Body of pancreas (tissue), 4 donors: ENCODE measurements around the gene RABGAP1. TPM values are rescaled to one million over a fixed set of nuclear protein-coding genes. Genes with fewer than 3 reads are reported as not detected.

ENCODE experiments used
- ATAC-seq: fragments of 150-250 bp; one replicate; pipeline ENCODE4 v1.9.1; 2016
- DNase-seq, 4 donors: peaks; one replicate each; pipeline ENCODE4 v3.0.0-alpha.2; 2019
- H3K27ac ChIP-seq, 4 donors: fragments of 200-600 bp; sonication (generic); 1 replicate in 3 of 4; 2 replicates in 1 of 4; pipeline versions ENCODE4 v1.5.1 to v1.6.1; 2016 to 2019; ENCODE audit warnings: mild to moderate bottlenecking in 1 of 4, mixed read lengths in 1 of 4, moderate library complexity in 1 of 4
- H3K27me3 ChIP-seq, 2 donors: fragments of 200-600 bp; sonication (generic); one replicate each; pipeline ENCODE4 v1.6.0; 2016; ENCODE audit warnings: mild to moderate bottlenecking in 1 of 2
- H3K36me3 ChIP-seq, 2 donors: fragments of 200-600 bp; sonication (generic); replicated peaks in 1 of 2; 2 replicates each; pipeline ENCODE4 v1.5.1; 2016; ENCODE audit warnings: low read depth in 2 of 2; ENCODE audit not compliant: insufficient read depth in 1 of 2
- H3K4me1 ChIP-seq: fragments of 200-600 bp; sonication (generic); one replicate; pipeline ENCODE4 v1.6.0; 2016
- H3K4me3 ChIP-seq, 2 donors: fragments of 200-600 bp; sonication (generic); 1 replicate in 1 of 2; 2 replicates in 1 of 2; pipeline ENCODE4 v1.5.1; 2016 to 2019
- H3K9me3 ChIP-seq, 3 donors: fragments of 200-600 bp; sonication (generic); 1 replicate in 2 of 3; 2 replicates in 1 of 3; pipeline ENCODE4 v1.5.1; 2016
- CTCF ChIP-seq, 7 experiments: fragments of 450-650 bp in 4 of 7; fragments of 200-600 bp in 3 of 7; sonication (generic) in 3 of 7; IDR thresholded peaks; one replicate each; pipeline ENCODE4 v1.5.1; 2016 to 2019; ENCODE audit warnings: antibody characterized with exemption in 7 of 7
- POLR2A ChIP-seq, 3 donors: fragments of 450-650 bp; IDR thresholded peaks; one replicate each; pipeline ENCODE4 v1.6.1; 2016; ENCODE audit warnings: antibody characterized with exemption in 3 of 3, mild to moderate bottlenecking in 2 of 3
- WGBS, 2 donors: methylation state at CpG; one replicate each; pipeline ENCODE4 v1.1.5; 2017; 5-methylcytosine and 5-hydroxymethylcytosine counted together
- intact Hi-C: fragments of 100-400 bp; cut with DNase I; formaldehyde crosslinking; loops from one replicate; pipeline ENCODE4 v1.15.1; 2023
- total RNA-seq, 2 donors: library from RNA; depleted of rRNA; stranded (reverse); fragments of >200 nt; gene quantifications; one replicate each; pipeline ENCODE4 v1.1.0, GENCODE V29; 2016

Gene RABGAP1
- total RNA-seq, 2 donors from 2014 or later: 31.1 to 33.6 TPM

- Histone ChIP-seq H3K4me1 (no peaks in the 10 kb centered on the region), H3K4me3 (no peak overlapping the region), H3K36me3 (no peaks in the 10 kb centered on the region), H3K9me3 (no peaks in the 10 kb centered on the region), H3K27me3 (no peaks in the 10 kb centered on the region), H3K27ac (no peak overlapping the region)
- no peak for ATAC-seq
- 79 to 85% methylated on average over 7 of the region's 7 CpGs for WGBS, 2 donors
- intact Hi-C loops: no loop called here
- no peak for DNase-seq
- TF ChIP-seq CTCF (IDR thresholded peaks at IDR 0.05) (no peak), POLR2A (IDR thresholded peaks at IDR 0.05) (no peak)
Measured at GRCh38 chr9:123119566-123119965, 178.7 kb downstream of the RABGAP1 start.

GRCh38 chr9:123120131-123120530 is 179.3 kb downstream of the RABGAP1 start:
- intact Hi-C loops: no loop called here
- no peaks in the 10 kb centered on the region for H3K4me1 ChIP-seq

GRCh38 chr9:123120953-123121352 is 180.1 kb downstream of the RABGAP1 start:
- WGBS, 2 donors: 96 to 100% methylated on average over 1 of the region's 1 CpG
- intact Hi-C loops: no loop called here
- Histone ChIP-seq H3K4me3 (no peak overlapping the region), H3K27me3 (no peaks in the 10 kb centered on the region), H3K27ac (no peak overlapping the region), H3K4me1 (no peaks in the 10 kb centered on the region), H3K9me3 (no peaks in the 10 kb centered on the region), H3K36me3 (no peaks in the 10 kb centered on the region)
- DNase-seq (no peak), ATAC-seq (no peak)
- no peak for TF ChIP-seq POLR2A (IDR thresholded peaks at IDR 0.05)
- no peak for TF ChIP-seq CTCF (IDR thresholded peaks at IDR 0.05)

More at GRCh38 chr9:123120131-123120530, 179.3 kb downstream of the RABGAP1 start:
- ATAC-seq (no peak), DNase-seq (no peak)
- no peak overlapping the region for H3K27ac ChIP-seq
- no peaks in the 10 kb centered on the region for H3K27me3 ChIP-seq
- WGBS, 2 donors: 74 to 79% methylated on average over 5 of the region's 5 CpGs
- no peaks in the 10 kb centered on the region for H3K36me3 ChIP-seq
- TF ChIP-seq POLR2A (IDR thresholded peaks at IDR 0.05) (no peak), CTCF (IDR thresholded peaks at IDR 0.05) (no peak)
- H3K9me3 ChIP-seq: no peaks in the 10 kb centered on the region
- H3K4me3 ChIP-seq: no peak overlapping the region

GRCh38 chr9:123121457-123121856 is 180.6 kb downstream of the RABGAP1 start:
- Histone ChIP-seq H3K4me3 (no peak overlapping the region), H3K9me3 (no peaks in the 10 kb centered on the region), H3K36me3 (no peaks in the 10 kb centered on the region), H3K27ac (no peak overlapping the region), H3K4me1 (no peaks in the 10 kb centered on the region), H3K27me3 (no peaks in the 10 kb centered on the region)
- TF ChIP-seq POLR2A (IDR thresholded peaks at IDR 0.05): no peak
- TF ChIP-seq CTCF (IDR thresholded peaks at IDR 0.05): no peak
- DNase-seq: no peak
- intact Hi-C loops: no loop called here
- ATAC-seq: no peak
- WGBS, 2 donors: 44 to 47% methylated on average over 3 of the region's 3 CpGs

GRCh38 chr9:123127512-123128075 is 186.8 kb downstream of the RABGAP1 start:
- DNase-seq (no peak), ATAC-seq (no peak)
- TF ChIP-seq POLR2A (IDR thresholded peaks at IDR 0.05) (no peak), CTCF (IDR thresholded peaks at IDR 0.05) (no peak)
- H3K27me3 ChIP-seq: no peaks in the 10 kb centered on the region
- intact Hi-C loops: no loop called here
- no peaks in the 10 kb centered on the region for H3K36me3 ChIP-seq
- WGBS, 2 donors: 83 to 95% methylated on average over 3 of the region's 3 CpGs
- no peaks in the 10 kb centered on the region for H3K9me3 ChIP-seq
- H3K4me3 ChIP-seq: no peak overlapping the region
- H3K27ac ChIP-seq: no peak overlapping the region
- no peaks in the 10 kb centered on the region for H3K4me1 ChIP-seq
